DOHH2 (cell line): ENCODE data around the gene ARID1B.

Experiments
- H3F3A ChIP-seq: fragments of 200-600 bp; sonication (generic), shearing (Covaris generic); 2 replicates; pipeline ENCODE4 v1.6.0; 2016; ENCODE audit warnings: antibody characterized with exemption, mild to moderate bottlenecking; ENCODE audit not compliant: control insufficient read depth, insufficient read depth
- H3K27ac ChIP-seq: fragments of 200-600 bp; sonication (generic); 2 replicates; pipeline ENCODE4 v1.5.1; 2014; ENCODE audit warnings: low read depth, mild to moderate bottlenecking, low read length, moderate library complexity
- H3K27me3 ChIP-seq: fragments of 200-600 bp; sonication (generic); 2 replicates; pipeline ENCODE4 v1.6.1; 2014; ENCODE audit warnings: mild to moderate bottlenecking, low read length, mixed read lengths; ENCODE audit not compliant: control insufficient read depth
- H3K36me3 ChIP-seq: fragments of 200-600 bp; sonication (generic); 2 replicates; pipeline ENCODE4 v1.6.1; 2014; ENCODE audit warnings: mild to moderate bottlenecking, low read length, moderate library complexity, mixed read lengths; ENCODE audit not compliant: control insufficient read depth
- H3K4me1 ChIP-seq: fragments of 200-600 bp; sonication (generic); 2 replicates; pipeline ENCODE4 v1.6.1; 2014; ENCODE audit warnings: mild to moderate bottlenecking, low read length, mixed read lengths; ENCODE audit not compliant: control insufficient read depth
- H3K4me2 ChIP-seq: fragments of 200-600 bp; sonication (generic); 2 replicates; pipeline ENCODE4 v1.6.0; 2014; ENCODE audit warnings: mild to moderate bottlenecking, low read length, moderate library complexity
- H3K4me3 ChIP-seq: fragments of 200-600 bp; sonication (generic); 2 replicates; pipeline ENCODE4 v1.5.1; 2014; ENCODE audit warnings: mild to moderate bottlenecking, low read length, mixed read lengths
- H3K79me2 ChIP-seq: fragments of 200-600 bp; sonication (generic); 2 replicates; pipeline ENCODE4 v1.6.1; 2014; ENCODE audit warnings: mild to moderate bottlenecking, low read length, mixed read lengths; ENCODE audit not compliant: control insufficient read depth
- H3K9me2 ChIP-seq: fragments of 200-600 bp; sonication (generic); replicated peaks from 2 replicates; pipeline ENCODE4 v1.6.1; 2014; ENCODE audit warnings: mild to moderate bottlenecking, low read length, mixed read lengths; ENCODE audit not compliant: control insufficient read depth
- H3K9me3 ChIP-seq: fragments of 200-600 bp; sonication (generic); 2 replicates; pipeline ENCODE4 v1.6.1; 2014; ENCODE audit warnings: antibody characterized with exemption, low read length, mixed read lengths; ENCODE audit not compliant: control insufficient read depth, insufficient read depth
- H4K20me1 ChIP-seq: fragments of 200-600 bp; sonication (generic); 2 replicates; pipeline ENCODE4 v1.6.0; 2014; ENCODE audit warnings: low read depth, mild to moderate bottlenecking, antibody characterized with exemption, low read length, moderate library complexity; ENCODE audit not compliant: control insufficient read depth, insufficient read depth
- EZH2phosphoT487 ChIP-seq: fragments of 200-600 bp; sonication (generic); IDR thresholded peaks from 2 replicates; pipeline ENCODE4 v1.6.1; 2017; ENCODE audit warnings: borderline replicate concordance, mild to moderate bottlenecking, antibody characterized with exemption, low read length, moderate library complexity, mixed read lengths
- TF ChIP-seq, protein P1 (sequence below): fragments of 200-600 bp; sonication (generic); IDR thresholded peaks from one replicate; pipeline ENCODE4 v1.5.1; 2014; ENCODE audit warnings: antibody characterized with exemption, mild to moderate bottlenecking, low read depth, low read length; ENCODE audit not compliant: poor library complexity, severe bottlenecking

Gene ARID1B

DNA sequence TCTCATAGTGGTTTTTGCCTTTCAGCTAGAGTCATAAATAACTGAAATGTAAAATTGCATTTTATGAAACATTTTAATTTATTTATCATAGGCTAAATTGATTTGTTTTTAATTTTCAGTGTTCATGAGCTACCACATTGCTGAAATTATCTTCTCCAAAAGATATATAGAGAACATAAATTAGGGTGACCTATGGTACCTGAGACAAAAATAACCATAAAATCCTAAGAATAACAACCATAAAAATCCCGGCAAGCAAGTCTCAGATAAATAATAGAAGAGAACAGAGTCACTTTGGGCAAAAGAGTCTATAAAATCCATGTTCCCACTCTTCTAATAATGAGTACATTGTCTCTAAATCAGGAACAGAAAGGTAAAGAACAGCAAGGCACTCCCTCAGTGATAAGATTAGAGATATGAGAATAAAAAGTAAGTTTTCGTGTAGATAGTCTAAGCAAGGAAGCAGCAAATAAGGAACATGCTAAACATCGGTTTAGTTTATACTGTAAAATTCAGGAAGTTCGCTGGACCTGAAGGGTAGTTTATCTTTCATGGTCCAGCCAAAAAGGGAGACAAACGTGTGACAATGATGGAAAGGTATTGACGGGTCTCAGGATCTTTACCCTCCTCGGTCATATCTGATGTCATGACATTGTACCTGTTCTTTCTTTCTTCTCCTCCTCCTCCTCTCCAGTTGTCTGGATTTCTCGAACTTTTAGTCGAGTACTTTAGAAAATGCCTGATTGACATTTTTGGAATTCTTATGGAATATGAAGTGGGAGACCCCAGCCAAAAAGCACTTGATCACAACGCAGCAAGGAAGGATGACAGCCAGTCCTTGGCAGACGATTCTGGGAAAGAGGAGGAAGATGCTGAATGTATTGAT is 428.5 kb downstream of the ARID1B start:
- Histone ChIP-seq H3K27ac (no peak overlapping the region), H3K4me2 (no peak overlapping the region), H3K9me2 (no peaks in the 10 kb centered on the region), H3K27me3 (no peaks in the 10 kb centered on the region), H3K9me3 (no peaks in the 10 kb centered on the region), H3K4me3 (no peak overlapping the region), H4K20me1 (no peaks in the 10 kb centered on the region; the same call in 1 of the 2 replicates), H3K79me2 (no peaks in the 10 kb centered on the region), H3K36me3 (peaks cover 68% of the 10 kb centered on the region), H3K4me1 (no peaks in the 10 kb centered on the region), H3F3A (no peaks in the 10 kb centered on the region)
- TF ChIP-seq EZH2phosphoT487, result no peak
- TF ChIP-seq, protein P1, sequence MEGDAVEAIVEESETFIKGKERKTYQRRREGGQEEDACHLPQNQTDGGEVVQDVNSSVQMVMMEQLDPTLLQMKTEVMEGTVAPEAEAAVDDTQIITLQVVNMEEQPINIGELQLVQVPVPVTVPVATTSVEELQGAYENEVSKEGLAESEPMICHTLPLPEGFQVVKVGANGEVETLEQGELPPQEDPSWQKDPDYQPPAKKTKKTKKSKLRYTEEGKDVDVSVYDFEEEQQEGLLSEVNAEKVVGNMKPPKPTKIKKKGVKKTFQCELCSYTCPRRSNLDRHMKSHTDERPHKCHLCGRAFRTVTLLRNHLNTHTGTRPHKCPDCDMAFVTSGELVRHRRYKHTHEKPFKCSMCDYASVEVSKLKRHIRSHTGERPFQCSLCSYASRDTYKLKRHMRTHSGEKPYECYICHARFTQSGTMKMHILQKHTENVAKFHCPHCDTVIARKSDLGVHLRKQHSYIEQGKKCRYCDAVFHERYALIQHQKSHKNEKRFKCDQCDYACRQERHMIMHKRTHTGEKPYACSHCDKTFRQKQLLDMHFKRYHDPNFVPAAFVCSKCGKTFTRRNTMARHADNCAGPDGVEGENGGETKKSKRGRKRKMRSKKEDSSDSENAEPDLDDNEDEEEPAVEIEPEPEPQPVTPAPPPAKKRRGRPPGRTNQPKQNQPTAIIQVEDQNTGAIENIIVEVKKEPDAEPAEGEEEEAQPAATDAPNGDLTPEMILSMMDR, result no peak

DNA sequence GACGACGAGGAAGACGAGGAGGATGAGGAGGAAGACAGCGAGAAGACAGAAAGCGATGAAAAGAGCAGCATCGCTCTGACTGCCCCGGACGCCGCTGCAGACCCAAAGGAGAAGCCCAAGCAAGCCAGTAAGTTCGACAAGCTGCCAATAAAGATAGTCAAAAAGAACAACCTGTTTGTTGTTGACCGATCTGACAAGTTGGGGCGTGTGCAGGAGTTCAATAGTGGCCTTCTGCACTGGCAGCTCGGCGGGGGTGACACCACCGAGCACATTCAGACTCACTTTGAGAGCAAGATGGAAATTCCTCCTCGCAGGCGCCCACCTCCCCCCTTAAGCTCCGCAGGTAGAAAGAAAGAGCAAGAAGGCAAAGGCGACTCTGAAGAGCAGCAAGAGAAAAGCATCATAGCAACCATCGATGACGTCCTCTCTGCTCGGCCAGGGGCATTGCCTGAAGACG is 429.2 kb downstream of the ARID1B start:
- Histone ChIP-seq H4K20me1 (no peaks in the 10 kb centered on the region; the same call in 1 of the 2 replicates), H3K9me3 (no peaks in the 10 kb centered on the region), H3K9me2 (no peaks in the 10 kb centered on the region), H3K36me3 (peaks cover 61% of the 10 kb centered on the region), H3K4me2 (no peak overlapping the region), H3K4me1 (no peaks in the 10 kb centered on the region), H3K79me2 (no peaks in the 10 kb centered on the region), H3K4me3 (no peak overlapping the region), H3K27ac (no peak overlapping the region), H3F3A (no peaks in the 10 kb centered on the region), H3K27me3 (no peaks in the 10 kb centered on the region)
- TF ChIP-seq, protein P1, result no peak

DNA sequence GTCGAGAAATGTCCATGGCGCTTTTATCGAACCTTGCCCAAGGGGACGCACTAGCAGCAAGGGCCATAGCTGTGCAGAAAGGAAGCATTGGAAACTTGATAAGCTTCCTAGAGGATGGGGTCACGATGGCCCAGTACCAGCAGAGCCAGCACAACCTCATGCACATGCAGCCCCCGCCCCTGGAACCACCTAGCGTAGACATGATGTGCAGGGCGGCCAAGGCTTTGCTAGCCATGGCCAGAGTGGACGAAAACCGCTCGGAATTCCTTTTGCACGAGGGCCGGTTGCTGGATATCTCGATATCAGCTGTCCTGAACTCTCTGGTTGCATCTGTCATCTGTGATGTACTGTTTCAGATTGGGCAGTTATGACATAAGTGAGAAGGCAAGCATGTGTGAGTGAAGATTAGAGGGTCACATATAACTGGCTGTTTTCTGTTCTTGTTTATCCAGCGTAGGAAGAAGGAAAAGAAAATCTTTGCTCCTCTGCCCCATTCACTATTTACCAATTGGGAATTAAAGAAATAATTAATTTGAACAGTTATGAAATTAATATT is 430.4 kb downstream of the ARID1B start:
- Histone ChIP-seq H3K36me3 (peaks cover 54% of the 10 kb centered on the region), H3K9me2 (no peaks in the 10 kb centered on the region)
- TF ChIP-seq EZH2phosphoT487, result no peak

More for the DNA sequence above, 430.4 kb downstream of the ARID1B start:
- Histone ChIP-seq H3K4me3 (no peak overlapping the region), H4K20me1 (no peaks in the 10 kb centered on the region; the same call in 1 of the 2 replicates), H3F3A (no peaks in the 10 kb centered on the region), H3K4me1 (no peaks in the 10 kb centered on the region), H3K4me2 (no peak overlapping the region), H3K27ac (no peak overlapping the region), H3K27me3 (no peaks in the 10 kb centered on the region), H3K79me2 (no peaks in the 10 kb centered on the region), H3K9me3 (no peaks in the 10 kb centered on the region)
